NCI-H2029 treated with DMSO at 0.1 percent for 48 hours (cell line): ENCODE data around the gene MARVELD3.
"Not testable (repeated sequence)": the region's sequence is repeated elsewhere in the genome, so short reads cannot be mapped to it uniquely, and the experiment has no call there.

Experiments used
- DNase-seq: peaks from one replicate; lab custom pipeline; 2025; lab: John Stamatoyannopoulos, UW

Gene MARVELD3

GRCh38 chr16:71626018-71626857 is at the start of gene MARVELD3:
MARVELD3 (plus strand) TSS chr16:71626184; CDS start chr16:71626230, 46 bp downstream.
- no peak for DNase-seq

GRCh38 chr16:71576971-71577370 is 49.0 kb upstream of the MARVELD3 start, which contains the start of gene TAT:
TAT (minus strand) TSS chr16:71577092; CDS start chr16:71576415, 677 bp downstream.
- no peak for DNase-seq

GRCh38 chr16:71582553-71582848 is 43.5 kb upstream of the MARVELD3 start:
- not testable (repeated sequence) for DNase-seq

GRCh38 chr16:71584543-71585317 is 41.3 kb upstream of the MARVELD3 start:
- DNase-seq, result no peak

GRCh38 chr16:71585318-71585703 is 40.7 kb upstream of the MARVELD3 start:
- DNase-seq, result no peak

- not testable (repeated sequence) for DNase-seq
Observed at GRCh38 chr16:71589334-71589733, 36.6 kb upstream of the MARVELD3 start.

- DNase-seq, result not testable (repeated sequence)
Observed at GRCh38 chr16:71590071-71590470, 35.9 kb upstream of the MARVELD3 start.

- no peak for DNase-seq
Observed at GRCh38 chr16:71590584-71590983, 35.4 kb upstream of the MARVELD3 start.

- DNase-seq, result no peak
Observed at GRCh38 chr16:71591917-71592316, 34.1 kb upstream of the MARVELD3 start.

- no peak for DNase-seq
Observed at GRCh38 chr16:71593048-71593999, 32.7 kb upstream of the MARVELD3 start.

GRCh38 chr16:71594000-71594646 is 31.9 kb upstream of the MARVELD3 start:
- no peak for DNase-seq

GRCh38 chr16:71595340-71595826 is 30.6 kb upstream of the MARVELD3 start:
- DNase-seq, result not testable (repeated sequence)

GRCh38 chr16:71598426-71598825 is 27.6 kb upstream of the MARVELD3 start:
- DNase-seq, result not testable (repeated sequence)

- no peak for DNase-seq
Observed at GRCh38 chr16:71600822-71601221, 25.2 kb upstream of the MARVELD3 start.

- DNase-seq, result no peak
Observed at GRCh38 chr16:71609066-71609465, 16.9 kb upstream of the MARVELD3 start.

- no peak for DNase-seq
Observed at GRCh38 chr16:71610447-71610846, 15.5 kb upstream of the MARVELD3 start.

- DNase-seq, result no peak
Observed at GRCh38 chr16:71610936-71611871, 14.8 kb upstream of the MARVELD3 start.

GRCh38 chr16:71614956-71615355 is 11.0 kb upstream of the MARVELD3 start:
- not testable (repeated sequence) for DNase-seq

- DNase-seq, result no peak
Observed at GRCh38 chr16:71618429-71618828, 7.6 kb upstream of the MARVELD3 start.

GRCh38 chr16:71622088-71622487 is 3.9 kb upstream of the MARVELD3 start:
- no peak for DNase-seq
